CD4-positive, alpha-beta T cell treated with Interleukin-1 beta for 1 hour (primary cell): ENCODE results near the gene NPAS1.

ENCODE experiments used
- DNase-seq, 2 donors: peaks; one replicate each; pipeline ENCODE4 v3.0.0-alpha.2; 2020 to 2022

The NPAS1 gene

DNA sequence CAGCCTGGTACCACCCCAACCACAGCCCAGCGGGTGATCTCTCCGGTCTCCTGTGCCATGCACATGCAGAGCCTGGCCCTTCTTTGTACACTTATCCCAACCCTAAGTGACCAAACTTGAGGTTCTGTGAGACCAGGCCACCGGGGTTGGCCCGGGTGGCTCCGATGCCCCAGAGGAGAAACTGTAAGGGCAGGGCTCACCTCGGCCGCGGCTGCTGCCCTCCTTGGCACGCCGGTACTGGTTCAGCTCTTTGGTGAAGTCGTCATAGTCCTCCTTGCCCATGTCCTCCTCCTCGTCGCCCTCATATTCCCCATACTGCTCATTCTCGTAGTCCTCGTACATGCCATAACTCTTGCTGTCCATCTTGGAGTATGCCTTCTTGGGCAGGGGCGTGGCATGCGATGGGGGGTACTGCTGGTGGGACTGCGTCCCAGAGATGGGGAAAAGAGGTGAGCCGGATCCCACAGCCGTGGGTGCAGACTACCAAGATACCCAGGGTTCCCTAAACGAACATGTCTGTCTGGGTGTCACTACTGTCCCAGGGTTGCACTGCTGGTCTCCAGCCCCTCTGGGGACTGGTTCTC, 70.2 kb downstream of the NPAS1 start:
- DNase-seq, result no peak

GRCh38 chr19:47093254-47093653, 73.6 kb downstream of the NPAS1 start:
- no peak for DNase-seq

GRCh38 chr19:47093841-47094240, 74.2 kb downstream of the NPAS1 start:
- no peak for DNase-seq

DNA sequence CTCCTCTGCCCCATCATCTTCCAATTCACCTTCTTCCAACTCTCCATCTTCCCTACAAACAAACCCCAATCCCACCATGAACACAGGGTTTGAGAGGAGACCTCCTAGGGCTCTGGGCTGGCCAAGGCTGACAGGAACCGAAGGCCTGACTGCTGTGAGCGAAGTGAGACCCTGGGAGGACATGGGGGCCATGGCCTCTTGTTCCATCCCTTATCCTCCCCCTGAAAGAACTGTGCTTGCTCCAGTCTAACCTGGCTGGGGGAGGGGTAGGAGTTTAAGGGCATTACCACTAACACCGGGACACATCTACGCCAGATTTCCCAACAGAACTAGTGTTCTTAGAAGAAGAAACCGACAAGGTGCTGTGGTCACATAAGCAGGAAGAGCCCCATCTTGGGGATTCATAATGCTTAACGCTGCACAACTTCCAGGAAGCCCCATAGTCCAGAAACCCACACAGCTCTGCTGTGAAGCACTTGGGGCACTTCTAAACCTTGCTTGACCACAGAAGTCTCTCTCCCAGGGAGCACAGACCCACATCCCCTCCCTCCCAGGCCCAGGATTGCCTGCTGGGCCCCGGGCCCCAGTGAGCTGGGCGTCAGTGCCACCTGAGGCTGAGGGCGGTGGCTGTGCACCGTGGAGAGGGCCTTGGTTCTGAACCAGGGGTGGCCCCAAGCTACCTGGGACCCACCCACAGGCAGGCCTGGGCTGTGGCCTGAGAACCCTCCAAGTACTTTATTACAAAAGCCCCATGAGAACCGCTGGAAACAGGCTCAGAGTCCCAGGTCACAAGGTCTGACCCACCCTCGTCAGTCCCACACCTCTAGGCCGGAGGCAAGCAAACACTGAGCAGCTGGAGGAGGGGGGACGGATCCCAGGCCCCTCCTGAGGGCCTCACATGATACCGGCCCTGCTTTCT, 75.2 kb downstream of the NPAS1 start:
- DNase-seq, result peak; percentile 4 to 40
